NB4 (cell line): ENCODE data around the gene ABCG1.

Source experiments
- MYC ChIP-seq: IDR thresholded peaks from 2 replicates; pipeline ENCODE4 v1.6.1; 2011; ENCODE audit warnings: low read depth, low read length
- POLR2A ChIP-seq: IDR thresholded peaks from 2 replicates; pipeline ENCODE4 v1.6.1; 2011; ENCODE audit warnings: mild to moderate bottlenecking; ENCODE audit not compliant: insufficient read length; ENCODE audit errors: extremely low read depth
- TF ChIP-seq, protein P1 (sequence below): IDR thresholded peaks from 2 replicates; pipeline ENCODE4 v1.6.1; 2011; ENCODE audit warnings: low read depth, low read length

DNA sequence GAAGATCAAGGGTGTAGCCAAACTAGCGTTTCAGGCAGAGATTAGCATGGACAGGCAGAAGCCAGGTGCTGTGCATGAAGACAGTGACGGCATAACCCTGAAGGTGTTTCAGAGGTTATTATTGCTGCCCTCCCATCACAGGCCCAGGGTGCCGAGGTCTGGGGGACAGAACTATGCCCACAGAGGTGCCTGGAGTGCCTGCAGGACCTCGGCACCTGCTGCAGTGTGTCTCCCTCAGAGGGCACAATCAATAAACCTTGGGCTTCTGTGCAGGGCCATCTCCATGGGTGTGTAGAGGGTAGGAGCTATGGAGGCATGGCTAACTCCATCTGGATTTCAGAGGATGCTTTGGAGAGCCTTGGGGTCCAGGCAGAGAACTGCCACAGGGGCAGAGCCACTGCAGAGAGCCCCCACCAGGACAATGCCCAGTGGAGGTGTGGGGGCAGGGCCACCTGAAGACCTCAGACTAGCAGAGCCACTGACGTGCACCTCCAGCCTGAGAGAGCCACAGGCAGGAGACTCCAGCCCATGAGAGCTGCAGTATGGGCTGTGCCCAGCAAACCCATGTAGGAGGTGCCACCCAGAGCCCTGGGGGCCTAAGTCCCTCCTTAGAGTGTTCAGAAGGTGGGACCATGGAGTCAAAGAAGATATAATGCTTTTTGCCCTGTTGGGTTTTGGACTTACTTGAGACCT is 5.7 kb upstream of the ABCG1 start:
- TF ChIP-seq MYC, result no peak
- no peak for TF ChIP-seq POLR2A
- TF ChIP-seq, protein P1, sequence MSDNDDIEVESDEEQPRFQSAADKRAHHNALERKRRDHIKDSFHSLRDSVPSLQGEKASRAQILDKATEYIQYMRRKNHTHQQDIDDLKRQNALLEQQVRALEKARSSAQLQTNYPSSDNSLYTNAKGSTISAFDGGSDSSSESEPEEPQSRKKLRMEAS, result no peak
